GM21447 (cell line): ENCODE measurements around the gene PHOSPHO1.

Source experiments
- ATAC-seq: cut with Tn5 transposase; IDR thresholded peaks from one replicate; pipeline ENCODE4 v1.9.1; 2021; ENCODE audit not compliant: unreplicated experiment

Gene PHOSPHO1

GRCh38 chr17:49244839-49245238, 14.3 kb upstream of the PHOSPHO1 start:
- ATAC-seq: no peak

GRCh38 chr17:49242813-49243212, 12.2 kb upstream of the PHOSPHO1 start:
- no peak for ATAC-seq

- no peak for ATAC-seq
Observed at GRCh38 chr17:49241692-49242397, 11.3 kb upstream of the PHOSPHO1 start.

GRCh38 chr17:49241040-49241439, 10.5 kb upstream of the PHOSPHO1 start:
- no peak for ATAC-seq

GRCh38 chr17:49240619-49241018, 10.0 kb upstream of the PHOSPHO1 start:
- no peak for ATAC-seq

- no peak for ATAC-seq
Observed at GRCh38 chr17:49239963-49240362, 9.4 kb upstream of the PHOSPHO1 start.

- no peak for ATAC-seq
Observed at GRCh38 chr17:49235896-49236295, 5.3 kb upstream of the PHOSPHO1 start.

GRCh38 chr17:49234509-49235080, 4.0 kb upstream of the PHOSPHO1 start:
- no peak for ATAC-seq

- no peak for ATAC-seq
Observed at GRCh38 chr17:49231563-49231894, 942 bp upstream of the PHOSPHO1 start.

GRCh38 chr17:49229805-49230600, 584 bp downstream of the PHOSPHO1 start:
- no peak for ATAC-seq

- no peak for ATAC-seq
Observed at GRCh38 chr17:49229076-49229804, 1.3 kb downstream of the PHOSPHO1 start.

- no peak for ATAC-seq
Observed at GRCh38 chr17:49227436-49228261, 2.9 kb downstream of the PHOSPHO1 start.

GRCh38 chr17:49226771-49227435, 3.7 kb downstream of the PHOSPHO1 start:
- ATAC-seq: no peak

- no peak for ATAC-seq
Observed at GRCh38 chr17:49225554-49226236, 4.9 kb downstream of the PHOSPHO1 start.

- no peak for ATAC-seq
Observed at GRCh38 chr17:49224997-49225337, 5.6 kb downstream of the PHOSPHO1 start.

- ATAC-seq: no peak
Observed at GRCh38 chr17:49224198-49224996, 6.2 kb downstream of the PHOSPHO1 start.

GRCh38 chr17:49223517-49224197, 6.9 kb downstream of the PHOSPHO1 start:
- ATAC-seq: no peak

- no peak for ATAC-seq
Observed at GRCh38 chr17:49223168-49223516, 7.4 kb downstream of the PHOSPHO1 start.
